Measurements from ENCODE around the gene RNGTT.

RNGTT gene

GRCh38 chr6:88641178-88641903 is 322.1 kb downstream of the RNGTT start:
- no peak for DNase-seq (ENCODE audit: low read depth)
- no peak overlapping the region for H3K4me3 ChIP-seq (ENCODE audit: low read depth, low read length)

- no peak overlapping the region for H3K4me3 ChIP-seq (ENCODE audit: low read depth, low read length)
- DNase-seq (ENCODE audit: low read depth): no peak
These were observed 325.5 kb downstream of the RNGTT start for GRCh38 chr6:88637761-88638545.

- H3K4me3 ChIP-seq (ENCODE audit: low read depth, low read length): no peak overlapping the region
- DNase-seq (ENCODE audit: low read depth): no peak
These were observed 326.5 kb downstream of the RNGTT start for GRCh38 chr6:88636871-88637270.

GRCh38 chr6:88633782-88634181 is 329.6 kb downstream of the RNGTT start:
- H3K4me3 ChIP-seq (ENCODE audit: low read depth, low read length): no peak overlapping the region
- no peak for DNase-seq (ENCODE audit: low read depth)

- H3K4me3 ChIP-seq (ENCODE audit: low read depth, low read length): no peak overlapping the region
- no peak for DNase-seq (ENCODE audit: low read depth)
These were observed 331.6 kb downstream of the RNGTT start for GRCh38 chr6:88631830-88632229.

- H3K4me3 ChIP-seq (ENCODE audit: low read depth, low read length): no peak overlapping the region
- no peak for DNase-seq (ENCODE audit: low read depth)
These were observed 333.5 kb downstream of the RNGTT start for GRCh38 chr6:88629838-88630494.

- H3K4me3 ChIP-seq (ENCODE audit: low read depth, low read length): no peak overlapping the region
- DNase-seq (ENCODE audit: low read depth): no peak
These were observed 337.0 kb downstream of the RNGTT start for GRCh38 chr6:88626460-88626859.

- DNase-seq (ENCODE audit: low read depth): no peak
- H3K4me3 ChIP-seq (ENCODE audit: low read depth, low read length): no peak overlapping the region
These were observed 339.9 kb downstream of the RNGTT start for GRCh38 chr6:88623531-88623930.

GRCh38 chr6:88619951-88620350 is 343.5 kb downstream of the RNGTT start:
- no peak overlapping the region for H3K4me3 ChIP-seq (ENCODE audit: low read depth, low read length)
- DNase-seq (ENCODE audit: low read depth): no peak

- DNase-seq (ENCODE audit: low read depth): no peak
- no peak overlapping the region for H3K4me3 ChIP-seq (ENCODE audit: low read depth, low read length)
These were observed 347.0 kb downstream of the RNGTT start for GRCh38 chr6:88616380-88616779.

GRCh38 chr6:88614316-88614877 is 349.0 kb downstream of the RNGTT start:
- no peak overlapping the region for H3K4me3 ChIP-seq (ENCODE audit: low read depth, low read length)
- DNase-seq (ENCODE audit: low read depth): no peak

- no peak overlapping the region for H3K4me3 ChIP-seq (ENCODE audit: low read depth, low read length)
- no peak for DNase-seq (ENCODE audit: low read depth)
These were observed 350.8 kb downstream of the RNGTT start for GRCh38 chr6:88612631-88613030.

- no peak overlapping the region for H3K4me3 ChIP-seq (ENCODE audit: low read depth, low read length)
- no peak for DNase-seq (ENCODE audit: low read depth)
These were observed 351.7 kb downstream of the RNGTT start for GRCh38 chr6:88611721-88612120.

GRCh38 chr6:88609983-88610382 is 353.4 kb downstream of the RNGTT start:
- no peak for DNase-seq (ENCODE audit: low read depth)
- no peak overlapping the region for H3K4me3 ChIP-seq (ENCODE audit: low read depth, low read length)

GRCh38 chr6:88605271-88605670 is 358.1 kb downstream of the RNGTT start:
- DNase-seq (ENCODE audit: low read depth): no peak
- H3K4me3 ChIP-seq (ENCODE audit: low read depth, low read length): no peak overlapping the region

- DNase-seq (ENCODE audit: low read depth): no peak
- no peak overlapping the region for H3K4me3 ChIP-seq (ENCODE audit: low read depth, low read length)
These were observed 363.8 kb downstream of the RNGTT start for GRCh38 chr6:88599571-88599970.

GRCh38 chr6:88596801-88597200 is 366.6 kb downstream of the RNGTT start:
- no peak for DNase-seq (ENCODE audit: low read depth)
- H3K4me3 ChIP-seq (ENCODE audit: low read depth, low read length): no peak overlapping the region

GRCh38 chr6:88588938-88589337 is 374.5 kb downstream of the RNGTT start:
- DNase-seq (ENCODE audit: low read depth): no peak
- no peak overlapping the region for H3K4me3 ChIP-seq (ENCODE audit: low read depth, low read length)

GRCh38 chr6:88587150-88587520 is 376.3 kb downstream of the RNGTT start:
- H3K4me3 ChIP-seq (ENCODE audit: low read depth, low read length): no peak overlapping the region
- DNase-seq (ENCODE audit: low read depth): no peak

Data from skeletal muscle cell (primary cell).